Testis (tissue), 2 donors: ENCODE results near the gene SASH1.

Experiments
- CTCF ChIP-seq, 3 experiments: fragments of 450-650 bp in 2 of 3; fragments of 200-600 bp in 1 of 3; sonication (generic) in 1 of 3; IDR thresholded peaks; one replicate each; pipeline ENCODE4 v1.5.1; 2016 to 2019; ENCODE audit warnings: antibody characterized with exemption in 3 of 3, mild to moderate bottlenecking in 2 of 3, moderate library complexity in 1 of 3
- POLR2A ChIP-seq: fragments of 450-650 bp; IDR thresholded peaks from one replicate; pipeline ENCODE4 v1.6.1; 2017; ENCODE audit warnings: antibody characterized with exemption, mild to moderate bottlenecking, moderate library complexity

- TF ChIP-seq CTCF (IDR thresholded peaks at IDR 0.05) (no peak), POLR2A (no peak)
Measured at GRCh38 chr6:148535976-148536375, 193.3 kb downstream of the SASH1 start.
